Measurements from ENCODE around the gene LIMK2.

The LIMK2 gene

GRCh38 chr22:31262312-31263133, 50.4 kb downstream of the LIMK2 start:
- DNase-seq (ENCODE audit: low read depth): no peak
- no peak for TF ChIP-seq CTCF (conservative IDR thresholded peaks at IDR 0.05; ENCODE audit: low read length)
- no peak overlapping the region for H3K4me3 ChIP-seq (ENCODE audit: low read length)

GRCh38 chr22:31263896-31264640, 52.0 kb downstream of the LIMK2 start:
- no peak for TF ChIP-seq CTCF (conservative IDR thresholded peaks at IDR 0.05; ENCODE audit: low read length)
- DNase-seq (ENCODE audit: low read depth): no peak

GRCh38 chr22:31268281-31268680, 56.2 kb downstream of the LIMK2 start:
- no peak overlapping the region for H3K4me3 ChIP-seq (ENCODE audit: low read length)
- no peak for TF ChIP-seq CTCF (conservative IDR thresholded peaks at IDR 0.05; ENCODE audit: low read length)
- DNase-seq (ENCODE audit: low read depth): no peak

More at GRCh38 chr22:31263896-31264640, 52.0 kb downstream of the LIMK2 start:
- H3K4me3 ChIP-seq (ENCODE audit: low read length): no peak overlapping the region

GRCh38 chr22:31269892-31270579, 57.9 kb downstream of the LIMK2 start:
- DNase-seq (ENCODE audit: low read depth): no peak
- TF ChIP-seq CTCF (conservative IDR thresholded peaks at IDR 0.05; ENCODE audit: low read length): no peak
- no peak overlapping the region for H3K4me3 ChIP-seq (ENCODE audit: low read length)

GRCh38 chr22:31271026-31271425, 58.9 kb downstream of the LIMK2 start:
- no peak overlapping the region for H3K4me3 ChIP-seq (ENCODE audit: low read length)
- TF ChIP-seq CTCF (conservative IDR thresholded peaks at IDR 0.05; ENCODE audit: low read length): no peak
- no peak for DNase-seq (ENCODE audit: low read depth)

GRCh38 chr22:31271485-31271884, 59.4 kb downstream of the LIMK2 start:
- TF ChIP-seq CTCF (conservative IDR thresholded peaks at IDR 0.05; ENCODE audit: low read length): no peak
- no peak overlapping the region for H3K4me3 ChIP-seq (ENCODE audit: low read length)
- no peak for DNase-seq (ENCODE audit: low read depth)
